Measurements from ENCODE around the gene MXD3.

DNA sequence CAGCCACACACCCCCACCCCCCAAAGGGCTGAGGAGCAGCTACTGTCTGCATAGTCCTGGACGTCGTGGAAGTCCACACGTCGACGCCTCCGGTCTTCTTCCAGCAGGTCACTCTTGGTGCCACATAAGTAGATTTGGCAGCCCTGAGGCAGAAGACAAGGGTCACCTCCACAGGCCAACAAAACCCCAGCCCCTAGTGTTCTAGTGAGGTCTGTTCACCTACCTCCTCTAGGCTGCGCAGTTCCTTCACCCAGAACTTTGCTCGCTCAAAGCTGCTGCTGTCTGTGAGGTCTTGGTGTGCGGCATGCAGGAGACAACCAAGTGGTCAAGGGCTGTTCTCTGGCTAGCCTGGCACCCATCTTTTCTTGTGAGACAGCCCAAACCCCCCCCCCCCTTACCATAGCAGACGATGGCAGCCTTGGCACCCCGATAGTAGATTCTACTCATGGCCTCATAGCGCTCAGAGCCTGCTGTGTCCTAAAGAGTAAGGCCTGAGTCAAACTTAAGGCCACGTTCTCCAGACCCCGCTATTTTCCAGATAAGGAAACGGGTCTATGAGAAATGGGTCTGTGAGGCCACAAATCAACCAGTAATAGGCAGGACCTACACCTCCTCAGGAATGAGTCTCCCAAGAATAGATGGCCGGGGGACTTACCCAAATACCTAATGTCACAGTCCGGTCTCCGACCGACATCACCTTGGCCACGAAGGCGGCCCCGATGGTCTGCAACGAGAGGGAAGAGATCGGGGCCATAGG, 9.2 kb downstream of the MXD3 start:
- TF ChIP-seq, protein P1, sequence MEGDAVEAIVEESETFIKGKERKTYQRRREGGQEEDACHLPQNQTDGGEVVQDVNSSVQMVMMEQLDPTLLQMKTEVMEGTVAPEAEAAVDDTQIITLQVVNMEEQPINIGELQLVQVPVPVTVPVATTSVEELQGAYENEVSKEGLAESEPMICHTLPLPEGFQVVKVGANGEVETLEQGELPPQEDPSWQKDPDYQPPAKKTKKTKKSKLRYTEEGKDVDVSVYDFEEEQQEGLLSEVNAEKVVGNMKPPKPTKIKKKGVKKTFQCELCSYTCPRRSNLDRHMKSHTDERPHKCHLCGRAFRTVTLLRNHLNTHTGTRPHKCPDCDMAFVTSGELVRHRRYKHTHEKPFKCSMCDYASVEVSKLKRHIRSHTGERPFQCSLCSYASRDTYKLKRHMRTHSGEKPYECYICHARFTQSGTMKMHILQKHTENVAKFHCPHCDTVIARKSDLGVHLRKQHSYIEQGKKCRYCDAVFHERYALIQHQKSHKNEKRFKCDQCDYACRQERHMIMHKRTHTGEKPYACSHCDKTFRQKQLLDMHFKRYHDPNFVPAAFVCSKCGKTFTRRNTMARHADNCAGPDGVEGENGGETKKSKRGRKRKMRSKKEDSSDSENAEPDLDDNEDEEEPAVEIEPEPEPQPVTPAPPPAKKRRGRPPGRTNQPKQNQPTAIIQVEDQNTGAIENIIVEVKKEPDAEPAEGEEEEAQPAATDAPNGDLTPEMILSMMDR (IDR thresholded peaks at IDR 0.05): no peak
- TF ChIP-seq EZH2 (IDR thresholded peaks at IDR 0.05): no peak
- TF ChIP-seq EZH2phosphoT487 (IDR thresholded peaks at IDR 0.05): no peak

All from neural progenitor cell (in vitro differentiated cells).